ENCODE results near the gene CAPRIN2. TPM values are rescaled to one million over a fixed set of nuclear protein-coding genes. Genes with fewer than 3 reads are reported as not detected.
A peak's percentile ranks its signal among the peaks of the same experiment; 100 is the strongest.

Gene CAPRIN2
- 10 to 100 TPM; 21.2 to 24.0 TPM for total RNA-seq
- long read RNA-seq, donor 1, partial matches to known transcripts, result 0 of 3 reads
- long read RNA-seq, donor 1, other reads (novel, unspliced or antisense), result 3 of 3 reads
- long read RNA-seq, donor 2, partial matches to known transcripts, result 1 of 6 reads
- long read RNA-seq, donor 2, other reads (novel, unspliced or antisense), result 5 of 6 reads

- peak; percentile 99 for DNase-seq (ENCODE audit: low spot score)
- intact Hi-C loops (cut with DNase I), result no loop called here
These were observed at the start of gene CAPRIN2 for GRCh38 chr12:30754750-30755394. TSS of gene CAPRIN2 (minus strand) at chr12:30754951. CDS start at chr12:30753520, 1,431 bp downstream.

GRCh38 chr12:30797689-30798088, 42.9 kb upstream of the CAPRIN2 start:
- no peak for DNase-seq (ENCODE audit: low spot score)

GRCh38 chr12:30796891-30797371, 42.2 kb upstream of the CAPRIN2 start:
- DNase-seq (ENCODE audit: low spot score), result no peak
- intact Hi-C loops (cut with DNase I), result no loop called here

More at GRCh38 chr12:30797689-30798088, 42.9 kb upstream of the CAPRIN2 start:
- intact Hi-C loops (cut with DNase I), result no loop called here

- no peak for DNase-seq (ENCODE audit: low spot score)
- intact Hi-C loops (cut with DNase I), result no loop called here
These were observed 41.6 kb upstream of the CAPRIN2 start for GRCh38 chr12:30796313-30796780.

GRCh38 chr12:30795410-30796312, 40.9 kb upstream of the CAPRIN2 start:
- intact Hi-C loops (cut with DNase I), result loop anchor here in 1 of 2 donors (2.0 kb wide), 1 partner anchor 39 kb away; no protein-coding TSS in a partner anchor
- peak; percentile 91 for DNase-seq (ENCODE audit: low spot score)

GRCh38 chr12:30794591-30795409, 40.0 kb upstream of the CAPRIN2 start:
- DNase-seq (ENCODE audit: low spot score), result no peak
- intact Hi-C loops (cut with DNase I), result loop anchor here in 1 of 2 donors (2.0 kb wide), 1 partner anchor 38 kb away; no protein-coding TSS in a partner anchor

GRCh38 chr12:30794020-30794419, 39.3 kb upstream of the CAPRIN2 start:
- no peak for DNase-seq (ENCODE audit: low spot score)
- intact Hi-C loops (cut with DNase I), result loop anchor here in 1 of 2 donors (2.0 kb wide), 1 partner anchor 37 kb away; no protein-coding TSS in a partner anchor

GRCh38 chr12:30792648-30793499, 38.1 kb upstream of the CAPRIN2 start:
- intact Hi-C loops (cut with DNase I), result no loop called here
- DNase-seq (ENCODE audit: low spot score), result no peak

- intact Hi-C loops (cut with DNase I), result no loop called here
- no peak for DNase-seq (ENCODE audit: low spot score)
These were observed 37.3 kb upstream of the CAPRIN2 start for GRCh38 chr12:30792085-30792484.

GRCh38 chr12:30788754-30789153, 34.0 kb upstream of the CAPRIN2 start:
- DNase-seq (ENCODE audit: low spot score), result no peak
- intact Hi-C loops (cut with DNase I), result no loop called here

- DNase-seq (ENCODE audit: low spot score), result no peak
- intact Hi-C loops (cut with DNase I), result no loop called here
These were observed 30.9 kb upstream of the CAPRIN2 start for GRCh38 chr12:30785630-30786029.

- DNase-seq (ENCODE audit: low spot score), result no peak
- intact Hi-C loops (cut with DNase I), result no loop called here
These were observed 29.8 kb upstream of the CAPRIN2 start for GRCh38 chr12:30784508-30784907.

GRCh38 chr12:30783946-30784345, 29.2 kb upstream of the CAPRIN2 start:
- DNase-seq (ENCODE audit: low spot score), result no peak
- intact Hi-C loops (cut with DNase I), result no loop called here

GRCh38 chr12:30782316-30783173, 27.8 kb upstream of the CAPRIN2 start:
- no peak for DNase-seq (ENCODE audit: low spot score)
- intact Hi-C loops (cut with DNase I), result no loop called here

GRCh38 chr12:30779578-30779977, 24.8 kb upstream of the CAPRIN2 start:
- intact Hi-C loops (cut with DNase I), result no loop called here

GRCh38 chr12:30779178-30779577, 24.4 kb upstream of the CAPRIN2 start:
- DNase-seq (ENCODE audit: low spot score), result no peak
- intact Hi-C loops (cut with DNase I), result no loop called here

More at GRCh38 chr12:30779578-30779977, 24.8 kb upstream of the CAPRIN2 start:
- no peak for DNase-seq (ENCODE audit: low spot score)

- no peak for DNase-seq (ENCODE audit: low spot score)
- intact Hi-C loops (cut with DNase I), result no loop called here
These were observed 19.8 kb upstream of the CAPRIN2 start for GRCh38 chr12:30774599-30774998.
